Measurements from ENCODE around the gene STRA8.

Gene STRA8

GRCh38 chr7:135233570-135233969 lies at the start of gene STRA8:
Gene STRA8 (plus strand): TSS chr7:135233838. CDS start chr7:135240525, 6,687 bp downstream.
- intact Hi-C loops (cut with DNase I; ENCODE audit: low total_unique reads): no loop called here
- no peaks in the 10 kb centered on the region for H3K9me3 ChIP-seq
- H3K4me1 ChIP-seq: no peaks in the 10 kb centered on the region
- TF ChIP-seq CTCF (IDR thresholded peaks at IDR 0.05): no peak
- H3K4me3 ChIP-seq: no peak within 1 kb of the TSS
- H3K36me3 ChIP-seq: no peaks in the 10 kb centered on the region
- no peak within 1 kb of the TSS for H3K27ac ChIP-seq
- no peak for DNase-seq
- no peaks in the 10 kb centered on the region for H3K27me3 ChIP-seq

- no peak overlapping the region for H3K4me3 ChIP-seq
- H3K36me3 ChIP-seq: peaks cover 86 to 94% (median 86%) of the 10 kb centered on the region in 3 donors
- no peak for TF ChIP-seq CTCF (IDR thresholded peaks at IDR 0.05)
- peak in 1 of 2 donors; percentile 39 for DNase-seq
- peaks cover 0 to 2% (median 0%) of the 10 kb centered on the region in 4 donors for H3K4me1 ChIP-seq
- H3K27me3 ChIP-seq: no peaks in the 10 kb centered on the region
- H3K27ac ChIP-seq: no peak overlapping the region
- intact Hi-C loops (cut with DNase I; ENCODE audit: low total_unique reads): no loop called here
- H3K9me3 ChIP-seq: peaks cover 3 to 29% (median 24%) of the 10 kb centered on the region in 3 donors
Observed at GRCh38 chr7:135184254-135184841, 49.3 kb upstream of the STRA8 start.

- no peak overlapping the region for H3K4me3 ChIP-seq
- intact Hi-C loops (cut with DNase I; ENCODE audit: low total_unique reads): no loop called here
- peak in 1 of 2 donors; percentile 52 for DNase-seq
- no peaks in the 10 kb centered on the region for H3K27me3 ChIP-seq
- H3K4me1 ChIP-seq: no peaks in the 10 kb centered on the region
- H3K27ac ChIP-seq: no peak overlapping the region
- no peak for TF ChIP-seq CTCF (IDR thresholded peaks at IDR 0.05)
- H3K9me3 ChIP-seq: peaks cover 3 to 27% (median 18%) of the 10 kb centered on the region in 3 donors
- peaks cover 95 to 98% (median 98%) of the 10 kb centered on the region in 3 donors for H3K36me3 ChIP-seq
Observed at GRCh38 chr7:135185471-135186260, 48.0 kb upstream of the STRA8 start.

- Histone ChIP-seq H3K36me3 (peaks cover 90 to 99% (median 92%) of the 10 kb centered on the region in 3 donors), H3K4me3 (no peak overlapping the region), H3K27ac (no peak overlapping the region)
Observed at GRCh38 chr7:135186261-135186540, 47.4 kb upstream of the STRA8 start.

GRCh38 chr7:135186841-135187253 lies 46.8 kb upstream of the STRA8 start:
- Histone ChIP-seq H3K9me3 (peaks cover 3 to 15% (median 6%) of the 10 kb centered on the region in 3 donors), H3K36me3 (peaks cover 84 to 93% (median 86%) of the 10 kb centered on the region in 3 donors), H3K4me3 (no peak overlapping the region), H3K27me3 (no peaks in the 10 kb centered on the region), H3K27ac (no peak overlapping the region), H3K4me1 (no peaks in the 10 kb centered on the region)
- no peak for TF ChIP-seq CTCF (IDR thresholded peaks at IDR 0.05)
- peak in 1 of 2 donors; percentile 43 for DNase-seq
- intact Hi-C loops (cut with DNase I; ENCODE audit: low total_unique reads): no loop called here

More at GRCh38 chr7:135186261-135186540, 47.4 kb upstream of the STRA8 start:
- intact Hi-C loops (cut with DNase I; ENCODE audit: low total_unique reads): no loop called here
- peaks cover 3 to 22% (median 13%) of the 10 kb centered on the region in 3 donors for H3K9me3 ChIP-seq
- no peak for TF ChIP-seq CTCF (IDR thresholded peaks at IDR 0.05)
- H3K27me3 ChIP-seq: no peaks in the 10 kb centered on the region
- H3K4me1 ChIP-seq: no peaks in the 10 kb centered on the region
- DNase-seq: no peak

All from tibial artery (tissue), 4 donors.